Gastrocnemius medialis (tissue), 4 donors: ENCODE measurements around the gene PHF23.

ENCODE experiments used
- POLR2A ChIP-seq, 2 donors: fragments of 450-650 bp; IDR thresholded peaks; one replicate each; pipeline ENCODE4 v1.6.1; 2017; ENCODE audit warnings: antibody characterized with exemption in 2 of 2, mild to moderate bottlenecking in 2 of 2, moderate library complexity in 2 of 2
- TF ChIP-seq, protein P1 (sequence below), 5 experiments: fragments of 450-650 bp in 3 of 5; fragments of 200-600 bp in 2 of 5; sonication (generic) in 2 of 5; IDR thresholded peaks in 4 of 5; conservative IDR thresholded peaks in 1 of 5; 1 replicate in 4 of 5; 2 replicates in 1 of 5; pipeline ENCODE4 v1.5.1; 2016 to 2019; ENCODE audit warnings: antibody characterized with exemption in 5 of 5, mild to moderate bottlenecking in 3 of 5, moderate library complexity in 3 of 5

DNA sequence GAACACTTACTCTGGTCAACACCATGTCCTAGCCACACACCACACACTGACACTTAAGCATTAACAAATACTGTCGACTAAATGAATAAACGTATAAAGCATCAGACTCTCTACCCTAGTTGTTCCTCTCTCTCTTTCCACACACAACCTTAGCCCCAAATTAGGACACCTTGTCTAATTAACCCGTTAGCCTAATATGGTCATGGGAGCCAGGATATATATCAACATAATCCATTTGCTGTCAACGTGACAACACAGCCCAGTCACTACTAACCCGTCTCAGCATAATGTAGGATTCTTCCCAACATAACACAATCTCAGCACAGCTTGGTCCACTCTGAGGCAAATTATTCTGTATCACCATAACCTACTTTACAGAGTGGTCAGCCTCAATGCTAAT, 7.1 kb downstream of the PHF23 start:
- TF ChIP-seq, protein P1, sequence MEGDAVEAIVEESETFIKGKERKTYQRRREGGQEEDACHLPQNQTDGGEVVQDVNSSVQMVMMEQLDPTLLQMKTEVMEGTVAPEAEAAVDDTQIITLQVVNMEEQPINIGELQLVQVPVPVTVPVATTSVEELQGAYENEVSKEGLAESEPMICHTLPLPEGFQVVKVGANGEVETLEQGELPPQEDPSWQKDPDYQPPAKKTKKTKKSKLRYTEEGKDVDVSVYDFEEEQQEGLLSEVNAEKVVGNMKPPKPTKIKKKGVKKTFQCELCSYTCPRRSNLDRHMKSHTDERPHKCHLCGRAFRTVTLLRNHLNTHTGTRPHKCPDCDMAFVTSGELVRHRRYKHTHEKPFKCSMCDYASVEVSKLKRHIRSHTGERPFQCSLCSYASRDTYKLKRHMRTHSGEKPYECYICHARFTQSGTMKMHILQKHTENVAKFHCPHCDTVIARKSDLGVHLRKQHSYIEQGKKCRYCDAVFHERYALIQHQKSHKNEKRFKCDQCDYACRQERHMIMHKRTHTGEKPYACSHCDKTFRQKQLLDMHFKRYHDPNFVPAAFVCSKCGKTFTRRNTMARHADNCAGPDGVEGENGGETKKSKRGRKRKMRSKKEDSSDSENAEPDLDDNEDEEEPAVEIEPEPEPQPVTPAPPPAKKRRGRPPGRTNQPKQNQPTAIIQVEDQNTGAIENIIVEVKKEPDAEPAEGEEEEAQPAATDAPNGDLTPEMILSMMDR (IDR thresholded peaks at IDR 0.05 in 4 of 5, conservative IDR thresholded peaks at IDR 0.05 in 1 of 5): no peak
- TF ChIP-seq POLR2A (IDR thresholded peaks at IDR 0.05): no peak
